ENCODE data around the gene KHDC4.
"Not testable (repeated sequence)": the region's sequence is repeated elsewhere in the genome, so short reads cannot be mapped to it uniquely, and the experiment has no call there.

KHDC4 gene

GRCh38 chr1:155940993-155941844, 7.0 kb upstream of the KHDC4 start, which contains the start of gene RXFP4:
Gene RXFP4 (plus strand): TSS chr1:155941638. CDS start chr1:155941710, 72 bp downstream.
- no peak for DNase-seq

GRCh38 chr1:155940482-155940992, 6.3 kb upstream of the KHDC4 start:
- DNase-seq = no peak

- peak in 3 of 6 experiments; percentile 10 to 57 (median 48) for DNase-seq
These were observed 4.0 kb upstream of the KHDC4 start for GRCh38 chr1:155938220-155938627.

- DNase-seq = no peak
These were observed 850 bp upstream of the KHDC4 start for GRCh38 chr1:155934936-155935590.

GRCh38 chr1:155933591-155934096, 569 bp downstream of the KHDC4 start:
- peak in 2 of 6 experiments; percentile 22 to 36 for DNase-seq

GRCh38 chr1:155932487-155932886, 1.7 kb downstream of the KHDC4 start:
- no peak for DNase-seq

- no peak for DNase-seq
These were observed 2.1 kb downstream of the KHDC4 start for GRCh38 chr1:155932081-155932480.

- DNase-seq = no peak
These were observed 2.7 kb downstream of the KHDC4 start for GRCh38 chr1:155931332-155932038.

- not testable (repeated sequence) for DNase-seq
These were observed 3.5 kb downstream of the KHDC4 start for GRCh38 chr1:155930725-155931124.

GRCh38 chr1:155929057-155929456, 5.2 kb downstream of the KHDC4 start:
- DNase-seq = no peak

- no peak for DNase-seq
These were observed 8.7 kb downstream of the KHDC4 start for GRCh38 chr1:155925506-155925905.

GRCh38 chr1:155920717-155921116, 13.5 kb downstream of the KHDC4 start:
- DNase-seq = no peak

GRCh38 chr1:155919801-155920200, 14.4 kb downstream of the KHDC4 start:
- DNase-seq = no peak

- DNase-seq = no peak
These were observed 15.6 kb downstream of the KHDC4 start for GRCh38 chr1:155918660-155919059.

- no peak for DNase-seq
These were observed 20.1 kb downstream of the KHDC4 start for GRCh38 chr1:155913969-155914757.

- no peak for DNase-seq
These were observed 22.1 kb downstream of the KHDC4 start for GRCh38 chr1:155912056-155912536.

GRCh38 chr1:155911156-155912055, 22.8 kb downstream of the KHDC4 start, which contains the start of gene RIT1:
Gene RIT1 (minus strand): TSS chr1:155911349. CDS start chr1:155910761, 588 bp downstream.
- DNase-seq = peak; percentile 62 to 83 (median 78)

- peak in 1 of 6 experiments; percentile 25 for DNase-seq
These were observed 23.5 kb downstream of the KHDC4 start for GRCh38 chr1:155910621-155911121.

- no peak for DNase-seq
These were observed 24.3 kb downstream of the KHDC4 start for GRCh38 chr1:155909894-155910293.

GRCh38 chr1:155904261-155904660, 30.0 kb downstream of the KHDC4 start:
- no peak for DNase-seq
